RWPE2 (cell line): ENCODE measurements around the gene DNM1.

Source experiments
- ATAC-seq: fragments of 200-7000 bp; cut with Tn5 transposase; 3 replicates; pipeline ENCODE4 v1.9.1; 2021; ENCODE audit warnings: low read depth
- DNase-seq: peaks from one replicate; pipeline ENCODE4 v3.0.0-alpha.2; 2020; ENCODE audit warnings: low spot score
- H3K27ac ChIP-seq: fragments of 450-650 bp; 2 replicates; pipeline ENCODE4 v1.5.1; 2017; ENCODE audit warnings: mild to moderate bottlenecking; ENCODE audit not compliant: poor library complexity, severe bottlenecking
- H3K27me3 ChIP-seq: fragments of 250-450 bp; sonication (Bioruptor Pico); 2 replicates; pipeline ENCODE4 v1.5.1; 2021; ENCODE audit warnings: mild to moderate bottlenecking, moderate library complexity; ENCODE audit not compliant: insufficient read depth, poor library complexity, severe bottlenecking
- H3K36me3 ChIP-seq: fragments of 250-450 bp; sonication (Bioruptor Pico); 2 replicates; pipeline ENCODE4 v1.5.1; 2020; ENCODE audit warnings: low read depth, mild to moderate bottlenecking, moderate library complexity
- H3K4me1 ChIP-seq: fragments of 250-450 bp; sonication (Bioruptor Pico); 2 replicates; pipeline ENCODE4 v1.5.1; 2021; ENCODE audit warnings: mild to moderate bottlenecking, moderate library complexity; ENCODE audit not compliant: insufficient read depth, poor library complexity, severe bottlenecking
- H3K4me3 ChIP-seq: fragments of 250-450 bp; sonication (Bioruptor Pico); 2 replicates; pipeline ENCODE4 v1.5.1; 2021; ENCODE audit warnings: mild to moderate bottlenecking, moderate library complexity; ENCODE audit not compliant: severe bottlenecking
- H3K9me3 ChIP-seq: fragments of 250-450 bp; sonication (Bioruptor Pico); 2 replicates; pipeline ENCODE4 v1.5.1; 2021; ENCODE audit warnings: mild to moderate bottlenecking, moderate library complexity; ENCODE audit not compliant: severe bottlenecking
- CTCF ChIP-seq: fragments of 450-650 bp; IDR thresholded peaks from one replicate; pipeline ENCODE4 v1.5.1; 2017; ENCODE audit warnings: mild to moderate bottlenecking, moderate library complexity; ENCODE audit not compliant: poor library complexity, severe bottlenecking

DNM1 gene

GRCh38 chr9:128245421-128246151 lies 42.4 kb downstream of the DNM1 start:
- no peak overlapping the region for H3K4me3 ChIP-seq
- no peak for TF ChIP-seq CTCF
- no peaks in the 10 kb centered on the region for H3K4me1 ChIP-seq
- peak; percentile 64 for DNase-seq
- no peaks in the 10 kb centered on the region for H3K36me3 ChIP-seq
- no peak overlapping the region for H3K27ac ChIP-seq
- ATAC-seq: no peak
- H3K9me3 ChIP-seq: no peaks in the 10 kb centered on the region
- H3K27me3 ChIP-seq: no peaks in the 10 kb centered on the region

GRCh38 chr9:128246471-128246870 lies 43.3 kb downstream of the DNM1 start:
- Histone ChIP-seq H3K9me3 (no peaks in the 10 kb centered on the region), H3K36me3 (no peaks in the 10 kb centered on the region), H3K4me1 (no peaks in the 10 kb centered on the region), H3K4me3 (no peak overlapping the region), H3K27ac (no peak overlapping the region), H3K27me3 (no peaks in the 10 kb centered on the region)
- DNase-seq (no peak), ATAC-seq (no peak)
- TF ChIP-seq CTCF: no peak

GRCh38 chr9:128247226-128247803 lies 44.1 kb downstream of the DNM1 start:
- no peaks in the 10 kb centered on the region for H3K27me3 ChIP-seq
- no peak for TF ChIP-seq CTCF
- no peaks in the 10 kb centered on the region for H3K4me1 ChIP-seq
- H3K4me3 ChIP-seq: no peak overlapping the region
- DNase-seq (no peak), ATAC-seq (no peak)
- H3K27ac ChIP-seq: no peak overlapping the region
- no peaks in the 10 kb centered on the region for H3K36me3 ChIP-seq
- H3K9me3 ChIP-seq: no peaks in the 10 kb centered on the region

GRCh38 chr9:128249558-128249907 lies 46.4 kb downstream of the DNM1 start:
- H3K4me3 ChIP-seq: no peak overlapping the region
- no peak overlapping the region for H3K27ac ChIP-seq
- no peak for DNase-seq
- H3K4me1 ChIP-seq: no peaks in the 10 kb centered on the region
- no peak for TF ChIP-seq CTCF
- no peaks in the 10 kb centered on the region for H3K27me3 ChIP-seq
- no peaks in the 10 kb centered on the region for H3K36me3 ChIP-seq
- no peaks in the 10 kb centered on the region for H3K9me3 ChIP-seq
- no peak for ATAC-seq
